ENCODE results near the gene DENND4C.
"Not testable (repeated sequence)": the region's sequence is repeated elsewhere in the genome, so short reads cannot be mapped to it uniquely, and the experiment has no call there.

DENND4C gene
- 119 to 178 (median 160) reads per million in 4 donors for total RNA-seq

DNA sequence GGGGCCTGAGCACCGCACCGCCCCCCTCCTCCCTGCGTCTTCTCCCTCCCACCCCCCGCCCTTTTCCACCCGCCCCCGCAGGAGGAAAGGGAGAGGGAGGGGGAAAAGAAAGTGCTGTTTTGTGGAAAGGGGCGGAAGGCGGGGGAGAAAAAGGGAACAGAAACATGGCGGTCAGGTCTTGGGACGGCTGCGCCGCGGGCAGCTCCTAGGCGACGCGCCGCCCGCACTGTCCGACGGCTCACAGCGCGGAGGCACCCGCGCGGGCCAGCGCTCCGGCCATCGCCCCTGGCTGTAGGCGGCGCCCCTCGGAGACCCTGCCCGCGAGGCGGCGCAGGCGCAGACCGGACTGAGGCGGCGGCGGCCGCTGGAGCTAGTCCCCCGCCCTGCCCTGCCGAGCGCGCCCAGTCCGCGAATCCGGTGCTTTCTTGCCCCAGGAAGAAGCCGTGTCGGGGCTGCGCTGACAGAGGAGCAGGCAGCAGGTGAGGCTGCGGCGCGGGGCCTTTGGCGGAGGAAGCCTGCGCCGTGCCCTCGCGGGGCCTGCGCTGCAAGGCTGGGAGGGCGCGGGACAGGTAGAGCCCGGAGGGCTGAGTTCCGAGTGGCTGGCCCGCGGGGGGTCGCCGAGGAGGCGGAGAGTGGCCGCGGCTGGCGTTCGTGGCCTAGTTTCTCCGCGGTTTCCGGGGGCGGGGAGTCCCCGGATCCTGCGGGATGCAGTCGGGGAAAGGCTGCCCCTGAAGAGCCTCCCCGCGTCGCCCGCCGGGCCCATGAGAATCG, at the start of gene DENND4C:
TSS of gene DENND4C (plus strand) at position 339 of the 771 bp plus-strand sequence. CDS start 45,482 bp downstream, outside the sequence.
- peak; percentile 67 to 85 (median 75) for DNase-seq

GRCh38 chr9:19180991-19181390, 49.5 kb upstream of the DENND4C start:
- no peak for DNase-seq

DNA sequence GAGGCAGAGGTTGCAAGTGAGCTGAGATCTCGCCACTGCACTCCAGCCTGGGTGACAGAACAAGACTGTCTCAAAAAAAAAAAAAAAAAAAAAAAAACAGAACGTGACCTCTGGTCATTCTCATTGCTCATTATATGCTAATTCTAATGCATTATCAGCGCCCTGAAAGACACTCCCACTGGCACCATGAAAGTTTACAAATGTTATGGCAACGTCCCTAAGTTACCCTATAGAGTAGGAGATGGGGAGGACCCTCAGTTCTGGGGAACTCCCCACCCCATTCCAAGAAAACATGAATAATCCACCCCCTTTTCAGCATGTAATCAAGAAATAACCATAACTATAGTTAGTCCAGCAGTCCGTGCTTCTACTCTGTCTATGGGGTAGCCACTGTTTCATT, 48.9 kb upstream of the DENND4C start:
- DNase-seq: no peak

DNA sequence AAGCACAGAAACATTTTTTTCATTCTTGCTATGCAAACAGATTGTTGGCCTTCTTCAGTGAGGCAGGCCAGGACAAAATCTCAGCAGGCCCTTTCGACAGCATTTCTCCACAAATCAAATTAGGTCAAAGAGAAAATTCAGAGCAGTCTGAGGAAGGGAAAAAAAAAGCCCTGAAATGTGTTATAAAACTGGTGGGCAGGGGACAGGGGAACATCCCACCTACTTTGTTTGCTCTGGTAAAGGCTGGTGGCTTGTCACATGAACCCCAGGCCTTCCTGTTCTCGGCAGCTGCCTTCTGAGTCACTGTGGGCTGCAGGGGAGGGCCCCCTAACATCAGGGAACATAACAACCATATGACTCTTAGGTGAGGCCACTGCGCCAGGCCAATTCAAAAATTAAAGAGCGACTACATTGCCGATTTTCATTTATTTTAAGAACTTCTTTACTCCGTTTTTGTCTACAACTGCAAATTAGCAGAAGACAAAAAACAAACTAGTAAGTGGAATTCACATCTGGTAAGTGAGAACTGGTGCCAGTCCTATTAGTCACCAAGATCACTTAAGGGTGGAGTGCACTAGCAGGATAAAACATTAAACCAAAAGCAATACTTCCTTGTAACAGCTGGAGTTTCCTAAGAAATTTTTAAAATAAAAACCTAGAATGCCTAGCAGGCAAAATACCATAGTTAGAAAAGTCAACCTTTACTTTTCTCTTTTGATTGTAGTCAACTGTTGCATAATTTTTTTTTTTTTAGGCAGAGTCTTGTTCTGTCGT, 46.2 kb upstream of the DENND4C start:
- peak; percentile 15 to 92 (median 43) for DNase-seq

DNA sequence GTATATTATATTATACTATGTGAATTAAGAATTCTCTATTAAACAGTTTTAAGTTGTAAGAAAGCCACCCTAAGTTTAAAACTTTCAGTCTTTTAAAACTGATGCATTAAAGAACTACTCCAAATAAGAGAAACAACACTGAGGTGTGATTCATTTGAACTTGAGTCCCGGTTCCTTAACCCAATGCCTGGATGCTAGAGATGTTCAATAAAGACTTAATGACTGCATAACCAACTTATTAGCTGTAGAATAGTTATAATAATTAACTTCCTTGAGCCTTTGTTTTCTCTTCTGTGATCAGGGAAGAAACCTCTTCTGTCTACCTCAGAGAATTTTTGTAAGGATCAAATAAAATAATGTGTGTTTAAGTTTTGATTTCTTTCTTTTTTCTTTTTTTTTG, 45.3 kb upstream of the DENND4C start:
- no peak for DNase-seq

- DNase-seq: no peak
Observed at GRCh38 chr9:19186232-19186631, 44.3 kb upstream of the DENND4C start.

DNA sequence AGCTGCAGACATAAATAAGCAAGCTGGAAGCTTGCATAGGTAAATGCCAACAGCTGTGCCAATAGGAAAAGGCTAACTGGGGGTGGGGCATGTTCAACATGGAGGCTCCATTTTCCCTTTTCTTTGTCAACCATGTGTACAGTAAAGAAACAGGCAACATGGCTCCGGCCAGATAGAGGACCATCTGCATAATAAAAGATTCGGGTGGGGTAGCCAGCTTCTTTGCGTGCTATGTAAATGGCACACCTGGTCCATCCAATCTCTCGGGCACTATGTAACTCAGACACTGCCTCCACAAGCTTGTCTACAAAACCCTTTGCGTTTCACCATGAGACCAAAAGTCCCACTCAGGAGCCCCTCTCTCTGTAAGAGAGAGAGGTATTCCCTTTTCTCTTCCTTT, 41.7 kb upstream of the DENND4C start:
- no peak for DNase-seq

- DNase-seq: no peak
Observed at GRCh38 chr9:19192202-19193028, 38.1 kb upstream of the DENND4C start.

- DNase-seq: no peak
Observed at GRCh38 chr9:19193029-19193324, 37.5 kb upstream of the DENND4C start.

- not testable (repeated sequence) for DNase-seq
Observed at GRCh38 chr9:19193358-19193973, 37.0 kb upstream of the DENND4C start.

DNA sequence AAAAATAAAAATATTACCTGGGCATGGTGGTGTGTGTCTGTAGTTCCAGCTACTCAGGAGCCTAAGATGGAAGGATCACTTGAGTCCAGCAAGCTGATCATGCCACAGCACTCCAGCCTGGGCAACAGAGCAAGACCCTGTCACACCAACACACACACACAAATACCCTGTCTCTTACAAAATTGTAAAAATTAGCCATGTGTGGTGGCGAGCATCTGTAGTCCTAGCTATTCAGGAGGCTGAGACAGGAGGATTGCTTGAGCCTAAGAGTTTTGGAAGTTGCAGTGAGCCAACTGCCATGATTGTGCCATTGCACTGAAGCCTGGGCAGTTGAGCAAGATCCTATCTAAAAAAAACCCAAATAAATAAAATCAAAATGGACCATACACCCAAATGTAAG, 32.1 kb upstream of the DENND4C start:
- no peak for DNase-seq

- DNase-seq: peak in 1 of 5 donors; percentile 9
Observed at GRCh38 chr9:19199012-19199411, 31.5 kb upstream of the DENND4C start.

- DNase-seq: no peak
Observed at GRCh38 chr9:19200229-19200628, 30.3 kb upstream of the DENND4C start.

GRCh38 chr9:19201899-19202891, 28.3 kb upstream of the DENND4C start:
- DNase-seq: no peak

DNA sequence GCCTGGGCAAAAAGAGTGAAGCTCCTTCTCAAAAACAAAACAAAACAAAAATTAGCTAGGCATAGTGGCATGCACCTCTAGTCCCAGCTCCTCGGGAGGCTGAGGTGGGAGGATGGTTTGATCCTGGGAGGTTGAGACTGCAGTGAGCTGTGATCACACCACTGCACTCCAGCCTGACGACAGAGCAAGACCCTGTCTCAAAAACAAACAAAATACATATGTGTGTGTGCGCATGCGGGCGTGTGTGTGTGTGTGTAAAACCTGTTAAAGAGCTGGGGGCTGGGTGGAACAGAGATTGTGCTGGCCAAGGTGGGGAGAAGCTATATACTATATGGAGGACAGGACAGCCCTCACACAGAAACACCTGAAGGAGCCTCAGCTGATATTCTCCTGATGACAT, 27.4 kb upstream of the DENND4C start:
- DNase-seq: no peak

- DNase-seq: no peak
Observed at GRCh38 chr9:19208653-19209052, 21.8 kb upstream of the DENND4C start.

DNA sequence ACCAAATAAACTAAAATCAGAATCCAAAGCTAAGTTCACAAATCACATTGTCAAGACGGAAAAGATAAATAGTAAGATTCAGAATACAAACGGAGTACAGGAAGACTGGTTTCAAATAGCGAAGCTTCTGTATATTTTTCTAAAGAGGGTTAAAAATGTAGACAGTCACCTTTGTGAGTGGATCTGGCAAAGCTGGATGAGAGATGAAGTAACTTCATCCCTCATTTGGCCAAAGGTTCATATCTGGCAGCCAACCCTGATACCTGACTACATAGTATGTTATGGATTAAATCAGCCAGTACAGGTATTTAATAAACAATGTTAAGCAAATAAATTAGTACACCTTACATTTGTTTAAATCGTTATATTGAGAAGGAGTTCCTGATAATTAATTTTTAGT, 21.3 kb upstream of the DENND4C start:
- DNase-seq: no peak

DNA sequence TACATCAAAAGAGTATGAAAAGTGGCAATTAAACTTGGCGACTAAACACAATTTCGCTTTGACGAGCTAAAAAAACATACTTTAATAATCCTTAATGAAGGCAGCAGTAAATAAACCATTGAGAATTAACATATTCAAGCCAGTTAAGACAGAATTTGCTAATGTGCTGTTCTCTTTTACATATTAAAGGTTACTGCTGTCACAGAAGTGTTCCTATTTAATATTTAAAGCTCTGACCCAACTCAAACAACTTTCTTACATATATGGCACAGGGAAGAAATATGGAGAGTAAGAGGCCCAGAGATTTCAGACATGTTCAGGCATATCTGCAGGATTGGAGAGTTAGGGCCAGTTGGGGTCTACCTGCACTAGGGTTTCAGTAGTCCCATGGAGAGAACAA, 16.7 kb upstream of the DENND4C start:
- DNase-seq: no peak

- DNase-seq: no peak
Observed at GRCh38 chr9:19216466-19216865, 14.0 kb upstream of the DENND4C start.

DNA sequence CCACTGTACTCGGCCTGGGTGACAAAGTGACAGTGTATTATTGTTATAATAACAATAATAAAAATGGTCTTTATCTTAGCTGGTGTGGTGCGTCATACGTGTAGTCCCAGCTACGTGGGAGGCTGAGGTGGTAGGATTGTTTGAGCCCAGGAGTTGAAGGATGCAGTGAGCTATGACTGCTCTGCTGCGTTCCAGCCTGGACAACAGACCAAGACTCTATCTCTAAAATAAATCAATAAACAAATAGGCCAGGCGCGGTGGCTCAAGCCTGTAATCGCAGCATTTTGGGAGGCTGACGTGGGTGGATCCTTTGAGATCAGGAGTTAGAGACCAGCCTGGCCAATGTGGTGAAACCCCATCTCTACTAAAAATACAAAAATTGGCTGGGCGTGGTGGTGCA, 9.2 kb upstream of the DENND4C start:
- no peak for DNase-seq

DNA sequence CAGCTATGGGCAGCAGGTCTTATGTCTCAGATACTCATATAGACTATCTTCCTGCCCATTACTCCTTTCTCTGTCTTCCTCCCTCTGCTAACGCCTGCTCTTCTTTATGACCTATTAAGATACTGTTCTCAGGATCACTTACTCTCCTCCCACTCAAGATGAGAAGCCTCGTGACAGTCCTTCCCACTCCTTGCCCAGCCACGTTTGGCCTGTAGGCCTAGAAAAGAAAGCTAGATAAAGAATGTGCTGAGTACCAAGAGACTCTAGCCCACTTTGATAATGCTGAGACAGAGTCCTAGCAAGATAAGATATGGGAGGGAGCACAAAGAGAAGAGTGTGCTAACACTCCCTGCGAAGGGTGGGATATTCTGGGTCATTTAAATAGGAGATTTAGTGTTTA, 6.8 kb upstream of the DENND4C start:
- DNase-seq: no peak

DNA sequence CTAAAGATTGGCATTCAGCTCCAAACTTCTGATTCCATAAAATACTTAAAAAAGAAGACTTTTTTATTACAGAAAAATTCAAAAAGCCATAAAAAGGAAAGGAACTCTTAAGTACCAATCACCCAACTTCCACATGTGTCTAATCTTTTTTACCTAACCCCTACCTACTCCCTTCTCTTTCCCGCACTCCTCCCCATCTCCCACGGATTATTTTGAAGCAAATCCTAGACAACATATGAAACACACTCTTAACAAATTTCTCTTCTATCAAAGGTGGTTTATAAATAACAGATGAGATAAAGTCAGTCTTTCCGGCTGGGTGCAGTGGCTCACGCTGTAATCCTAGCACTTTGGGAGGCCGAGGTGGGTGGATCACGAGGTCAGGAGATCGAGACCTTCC, 5.9 kb upstream of the DENND4C start:
- no peak for DNase-seq

Measured in T-helper 1 cell (primary cell).